Right lobe of liver (tissue), 6 donors: Measurements from ENCODE around the gene CFAP46. TPM values are rescaled to one million over a fixed set of nuclear protein-coding genes. Genes with fewer than 3 reads are reported as not detected.
"Not testable (repeated sequence)": the region's sequence is repeated elsewhere in the genome, so short reads cannot be mapped to it uniquely, and the experiment has no call there.

ENCODE experiments used
- ATAC-seq, 4 donors: fragments of 200-7000 bp; cut with Tn5 transposase; one replicate each; pipeline ENCODE4 v1.9.1; 2020; ENCODE audit warnings: mild to moderate bottlenecking in 4 of 4, moderate library complexity in 4 of 4
- DNase-seq, 3 donors: peaks; one replicate each; pipeline ENCODE4 v3.0.0-alpha.2; 2020
- H3K27ac ChIP-seq, 3 donors: fragments of 200-600 bp; one replicate each; pipeline ENCODE4 v1.8.0; 2022
- H3K27me3 ChIP-seq, 2 donors: fragments of 200-600 bp; one replicate each; pipeline ENCODE4 v1.8.0; 2022
- H3K36me3 ChIP-seq, 4 donors: fragments of 200-600 bp; sonication (generic) in 1 of 4; one replicate each; pipeline versions ENCODE4 v1.5.1 to v1.8.0; 2017 to 2022; ENCODE audit warnings: control low read depth in 1 of 4
- H3K4me1 ChIP-seq, 4 donors: fragments of 200-600 bp; sonication (generic) in 1 of 4; one replicate each; pipeline versions ENCODE4 v1.5.1 to v1.8.0; 2017 to 2022; ENCODE audit warnings: control low read depth in 1 of 4
- H3K4me3 ChIP-seq, 3 donors: fragments of 200-600 bp; one replicate each; pipeline ENCODE4 v1.8.0; 2022
- H3K9me3 ChIP-seq, 4 donors: fragments of 200-600 bp; sonication (generic) in 1 of 4; one replicate each; pipeline versions ENCODE4 v1.5.1 to v1.8.0; 2017 to 2022; ENCODE audit warnings: control low read depth in 1 of 4
- CTCF ChIP-seq, 4 donors: fragments of 200-600 bp in 3 of 4; fragments of 450-650 bp in 1 of 4; IDR thresholded peaks; one replicate each; pipeline versions ENCODE4 v1.5.1 to v1.8.0; 2016 to 2022; ENCODE audit warnings: antibody characterized with exemption in 4 of 4, mild to moderate bottlenecking in 2 of 4
- POLR2A ChIP-seq: fragments of 450-650 bp; IDR thresholded peaks from one replicate; pipeline ENCODE4 v1.6.1; 2017; ENCODE audit warnings: antibody characterized with exemption, mild to moderate bottlenecking
- WGBS: methylation state at CpG from one replicate; pipeline ENCODE4 v1.1.6; 2018; ENCODE audit warnings: low coverage, low lambda C conversion rate; ENCODE audit not compliant: insufficient coverage; ENCODE audit errors: missing lambda C conversion rate; 5-methylcytosine and 5-hydroxymethylcytosine counted together
- intact Hi-C, 2 donors: fragments of 100-400 bp; cut with DNase I; formaldehyde crosslinking; loops; one replicate each; pipeline versions ENCODE4 v1.11.2 to v1.14.1; 2022
- total RNA-seq, 6 experiments: library from RNA; depleted of rRNA in 2 of 6; stranded (reverse); fragments of >200 nt in 2 of 6; fragmentation: NEBNext Ultra II Directional in 3 of 6; extraction: Animal tissue kit (Norgen Biotek cat#: 25700) in 3 of 6; gene quantifications; one replicate each; pipeline versions ENCODE4 v1.1.0 to v1.2.4, GENCODE V29; 2016 to 2023
- donor health status: DM: no; HTN: yes; CAD: no.
- donor health status: DM: no; HTN: no; CAD: no.
- donor health status: DM: no; HTN: no; CAD: no.
- donor health status: DM: no; HTN: yes; CAD: no.
- donor health status: DM: no; HTN: yes; CAD: no.

CFAP46 gene
- total RNA-seq, 6 experiments from 2014 or later, result 0.16 to 0.67 (median 0.32) TPM

- Histone ChIP-seq H3K9me3 (no peaks in the 10 kb centered on the region), H3K4me3 (no peak overlapping the region), H3K4me1 (no peaks in the 10 kb centered on the region), H3K27ac (no peak overlapping the region), H3K36me3 (no peaks in the 10 kb centered on the region), H3K27me3 (no peaks in the 10 kb centered on the region)
- DNase-seq (peak in 1 of 3 donors; percentile 16), ATAC-seq (no peak)
- TF ChIP-seq POLR2A, result no peak
- TF ChIP-seq CTCF (IDR thresholded peaks at IDR 0.05), result no peak
- WGBS, result no CpG with 5 or more reads among the region's 1 CpG
- intact Hi-C loops, result no loop called here
Measured at GRCh38 chr10:132905661-132906060, 36.7 kb downstream of the CFAP46 start.

DNA sequence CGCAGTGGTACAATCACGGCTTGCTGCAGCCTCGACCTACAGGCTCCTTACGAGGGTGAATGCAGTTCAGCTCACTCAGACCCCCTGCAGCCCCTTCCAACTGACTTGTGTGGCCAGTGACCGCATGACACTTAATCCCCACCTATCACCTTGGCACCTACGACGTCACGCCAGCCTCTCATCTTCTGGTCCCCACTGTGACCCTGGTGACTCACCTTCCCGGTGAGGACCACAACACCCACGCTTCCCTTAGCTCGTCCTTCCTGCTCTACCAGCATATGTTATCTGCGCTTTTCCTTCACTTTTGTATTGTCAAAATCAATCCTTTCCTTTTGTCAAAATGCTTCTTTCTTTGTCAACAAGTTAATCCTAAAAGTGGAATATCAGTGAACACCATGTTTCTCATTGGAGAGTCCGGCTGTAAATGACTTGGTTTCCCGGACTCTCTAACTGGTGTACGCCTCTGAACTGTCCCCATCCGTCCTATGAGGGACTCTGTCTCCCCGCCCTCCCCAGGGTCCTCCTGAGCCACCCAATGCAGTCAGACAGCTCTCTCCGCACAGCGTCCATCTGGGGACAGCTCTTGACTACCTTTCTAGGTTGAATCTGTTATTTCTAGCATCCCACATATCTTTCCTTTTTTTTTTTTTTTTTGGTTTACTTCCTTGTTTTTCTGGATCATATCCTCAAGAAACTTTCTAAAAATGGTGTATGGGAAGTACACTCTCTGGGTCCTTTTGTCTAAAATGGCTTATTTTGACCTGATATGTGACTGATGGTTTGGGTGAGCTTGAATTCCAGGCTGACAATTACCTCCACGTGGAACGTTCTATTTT is 37.3 kb downstream of the CFAP46 start:
- H3K4me1 ChIP-seq, result no peaks in the 10 kb centered on the region
- H3K36me3 ChIP-seq, result no peaks in the 10 kb centered on the region
- H3K4me3 ChIP-seq, result no peak overlapping the region
- peak in 2 of 3 donors; percentile 11 to 30 for DNase-seq
- no peak for ATAC-seq
- H3K27ac ChIP-seq, result no peak overlapping the region
- intact Hi-C loops, result no loop called here
- WGBS, result 67% methylated on average over 17 of the region's 21 CpGs
- TF ChIP-seq CTCF (IDR thresholded peaks at IDR 0.05), result no peak
- no peak for TF ChIP-seq POLR2A
- no peaks in the 10 kb centered on the region for H3K9me3 ChIP-seq
- no peaks in the 10 kb centered on the region for H3K27me3 ChIP-seq

- 30% methylated on average over 7 of the region's 15 CpGs for WGBS
- ATAC-seq (peak; percentile 55 to 77 (median 62)), DNase-seq (peak in 2 of 3 donors; percentile 32 to 51)
- intact Hi-C loops, result no loop called here
- no peaks in the 10 kb centered on the region for H3K9me3 ChIP-seq
- no peaks in the 10 kb centered on the region for H3K36me3 ChIP-seq
- H3K27ac ChIP-seq, result no peak overlapping the region
- no peaks in the 10 kb centered on the region for H3K27me3 ChIP-seq
- H3K4me3 ChIP-seq, result no peak overlapping the region
- TF ChIP-seq POLR2A (no peak), CTCF (IDR thresholded peaks at IDR 0.05) (peak; percentile 64 to 76 (median 74))
- no peaks in the 10 kb centered on the region for H3K4me1 ChIP-seq
Measured at GRCh38 chr10:132904181-132904813, 38.1 kb downstream of the CFAP46 start.

GRCh38 chr10:132902656-132903575 is 39.5 kb downstream of the CFAP46 start:
- DNase-seq, result peak in 2 of 3 donors; percentile 10 to 46
- H3K4me3 ChIP-seq, H3K36me3 ChIP-seq, H3K27ac ChIP-seq, H3K4me1 ChIP-seq, ATAC-seq, H3K9me3 ChIP-seq, intact Hi-C loops, H3K27me3 ChIP-seq: not testable (repeated sequence)
- WGBS, result 77% methylated on average over 17 of the region's 19 CpGs
